ENCODE results near the gene RALGPS1.

- no peak for TF ChIP-seq CEBPB (IDR thresholded peaks at IDR 0.05; ENCODE audit: low read depth, low read length)
- no peak for TF ChIP-seq POLR2A (IDR thresholded peaks at IDR 0.05; ENCODE audit: control extremely low read depth in 1 of 2, low read depth in 2 of 2, low read length in 2 of 2)
- TF ChIP-seq EZH2 (IDR thresholded peaks at IDR 0.05; ENCODE audit: low read depth, low read length, severe bottlenecking): no peak
Observed at GRCh38 chr9:127201731-127202130, 287.1 kb downstream of the RALGPS1 start.

Data from H1 (cell line).